HepG2 (cell line): ENCODE results near the gene OTOP1. TPM values are rescaled to one million over a fixed set of nuclear protein-coding genes. Genes with fewer than 3 reads are reported as not detected.

ENCODE experiments used
- ATAC-seq: fragments of 200-7000 bp; cut with Tn5 transposase; 3 replicates; pipeline ENCODE4 v1.9.1; 2020; ENCODE audit warnings: mild to moderate bottlenecking, moderate library complexity
- BruUV-seq: library from RNA; stranded (reverse); fragments of 400-500 nt; replicated peaks from 2 replicates; lab custom pipeline; 2021; lab: Mats Ljungman, UMichigan
- CTCF ChIA-PET: fragments of 300-600 bp; formaldehyde crosslinking; extraction: SDS; loops from one replicate; lab custom pipeline; 2021; ENCODE audit warnings: low total read pairs, inconsistent platforms, low intra/inter-chr PET ratio; lab: Yijun Ruan, JAX
- POLR2A ChIA-PET: fragments of 350-600 bp; sonication (Branson Sonifier 250); formaldehyde crosslinking; loops from one replicate; lab custom pipeline; 2020; ENCODE audit warnings: antibody characterized with exemption, inconsistent platforms; lab: Yijun Ruan, JAX
- DNase-seq: peaks from one replicate; pipeline ENCODE4 v3.0.0-alpha.2; 2015; ENCODE audit warnings: low spot score
- FAIRE-seq: peaks from 3 replicates; lab custom pipeline; 2011; peaks lifted over from hg19 to GRCh38; lab: Jason Lieb, UNC
- H2AFZ ChIP-seq: one replicate; pipeline ENCODE4 v1.6.1; 2011; ENCODE audit warnings: low read length, inconsistent platforms
- H3K27ac ChIP-seq: fragments of 300-600 bp; 3 replicates; pipeline ENCODE4 v1.8.0; 2011; ENCODE audit warnings: mixed run types, mild to moderate bottlenecking, mixed read lengths, low read length, inconsistent platforms; ENCODE audit not compliant: insufficient read depth; ENCODE audit errors: extremely low read length
- H3K27me3 ChIP-seq, 2 experiments: fragments of 200-600 bp in 1 of 2; 2 replicates in 1 of 2; 3 replicates in 1 of 2; pipeline versions ENCODE4 v1.6.0 to v1.8.0; 2011; ENCODE audit warnings: low read length in 2 of 2, mild to moderate bottlenecking in 2 of 2, moderate library complexity in 2 of 2, inconsistent platforms in 1 of 2; ENCODE audit not compliant: insufficient read depth in 2 of 2, control insufficient read depth in 1 of 2
- H3K36me3 ChIP-seq, 2 experiments: fragments of 200-600 bp in 1 of 2; replicated peaks in 1 of 2; 2 replicates in 1 of 2; 3 replicates in 1 of 2; pipeline versions ENCODE4 v1.5.1 to v1.8.0; 2011; ENCODE audit warnings: low read length in 2 of 2, inconsistent platforms in 1 of 2; ENCODE audit not compliant: insufficient read depth in 2 of 2, control insufficient read depth in 1 of 2
- H3K4me1 ChIP-seq: 2 replicates; pipeline ENCODE4 v1.5.1; 2012; ENCODE audit warnings: low read length, inconsistent platforms; ENCODE audit not compliant: insufficient read depth
- H3K4me2 ChIP-seq: 2 replicates; pipeline ENCODE4 v1.6.0; 2011; ENCODE audit warnings: low read depth, low read length, inconsistent platforms
- H3K4me3 ChIP-seq, 3 experiments: fragments of 200-600 bp in 1 of 3; sonication (generic), shearing (Covaris generic) in 1 of 3; replicated peaks in 1 of 3; 2 replicates each; pipeline ENCODE4 v1.5.1; 2011 to 2016; ENCODE audit warnings: low read length in 3 of 3, inconsistent platforms in 2 of 3, low read depth in 2 of 3, mild to moderate bottlenecking in 2 of 3, control low read depth in 1 of 3, mixed read lengths in 1 of 3; ENCODE audit not compliant: insufficient read depth in 1 of 3
- H3K79me2 ChIP-seq: one replicate; pipeline ENCODE4 v1.6.1; 2011; ENCODE audit warnings: low read length, inconsistent platforms; ENCODE audit not compliant: insufficient read depth
- H3K9ac ChIP-seq: 2 replicates; pipeline ENCODE4 v1.6.0; 2011; ENCODE audit warnings: mild to moderate bottlenecking, low read depth, low read length, inconsistent platforms; ENCODE audit not compliant: insufficient read depth
- H3K9me3 ChIP-seq: 2 replicates; pipeline ENCODE4 v1.5.1; 2012; ENCODE audit warnings: mild to moderate bottlenecking, low read length
- H4K20me1 ChIP-seq: 2 replicates; pipeline ENCODE4 v1.6.0; 2011; ENCODE audit warnings: inconsistent platforms, mild to moderate bottlenecking, low read length, moderate library complexity; ENCODE audit not compliant: insufficient read depth
- AKAP8 ChIP-seq: sonication (generic); formaldehyde crosslinking; IDR thresholded peaks from 2 replicates; pipeline ENCODE4 v1.5.1; 2020; ENCODE audit warnings: mild to moderate bottlenecking, missing genetic modification reagents
- KMT2B ChIP-seq: IDR thresholded peaks from 2 replicates; pipeline ENCODE4 v1.6.1; 2016; ENCODE audit warnings: missing genetic modification reagents, missing compliant biosample characterization
- MED8 ChIP-seq: sonication (generic); formaldehyde crosslinking; IDR thresholded peaks from 2 replicates; pipeline ENCODE4 v1.8.1; 2023; ENCODE audit warnings: mild to moderate bottlenecking, missing genetic modification reagents; ENCODE audit not compliant: insufficient replicate concordance
- ZC3H4 ChIP-seq: sonication (generic); formaldehyde crosslinking; IDR thresholded peaks from 2 replicates; pipeline ENCODE4 v1.4.0; 2020; ENCODE audit warnings: missing genetic modification reagents, borderline replicate concordance
- ZFP82 ChIP-seq: sonication (generic); formaldehyde crosslinking; IDR thresholded peaks from 2 replicates; pipeline ENCODE4 v1.5.1; 2020; ENCODE audit warnings: mild to moderate bottlenecking, missing genetic modification reagents, borderline replicate concordance
- ZSCAN22 ChIP-seq: sonication (generic); formaldehyde crosslinking; IDR thresholded peaks from 2 replicates; pipeline ENCODE4 v1.4.0; 2020; ENCODE audit warnings: mild to moderate bottlenecking, missing genetic modification reagents
- WGBS: methylation state at CpG from one replicate; pipeline ENCODE4 v1.1.6; 2017; ENCODE audit warnings: low lambda C conversion rate; 5-methylcytosine and 5-hydroxymethylcytosine counted together
- in situ Hi-C: cut with HindIII; loops from 2 replicates; pipeline ENCODE4 v1.10.0; 2017; ENCODE audit warnings: low pct_unique_long_range_greater_than_20kb; ENCODE audit not compliant: extremely low pct_ligation_motif_present
- intact Hi-C: fragments of 100-400 bp; cut with micrococcal nuclease; formaldehyde crosslinking; loops from one replicate; pipeline ENCODE4 v1.10.0; 2022; ENCODE audit not compliant: unreplicated experiment
- polyA plus RNA-seq, 8 experiments: library from polyadenylated mRNA; depleted of rRNA in 3 of 8; stranded (reverse) in 7 of 8; unstranded in 1 of 8; fragments of >200 nt; fragmentation: Illumina TruSeq in 4 of 8; extraction: Trizol in 4 of 8; gene quantifications; 2 replicates each; pipeline versions ENCODE4 v1.2.1 to v1.2.3, GENCODE V29; 2011 to 2016; ENCODE audit warnings: low read depth in 4 of 8, missing spikeins in 1 of 8, mixed read lengths in 1 of 8; ENCODE audit not compliant: insufficient read depth in 1 of 8
- total RNA-seq, 5 experiments: library from RNA; depleted of rRNA; stranded (reverse); fragments of >200 nt; fragmentation: Illumina TruSeq; extraction: Trizol; gene quantifications; 2 replicates each; pipeline ENCODE4 v1.2.3, GENCODE V29; 2016; ENCODE audit warnings: low read depth in 1 of 5
- TF ChIP-seq, protein P1 (sequence below): sonication (generic); formaldehyde crosslinking; IDR thresholded peaks from 2 replicates; pipeline ENCODE4 v1.4.0; 2020; ENCODE audit warnings: mild to moderate bottlenecking, missing genetic modification reagents, borderline replicate concordance
- TF ChIP-seq, protein P2 (sequence below): sonication (generic); formaldehyde crosslinking; IDR thresholded peaks from 2 replicates; pipeline ENCODE4 v1.4.0; 2020; ENCODE audit warnings: missing genetic modification reagents

OTOP1 gene
- total and polyA plus RNA-seq, 2 of the 13 experiments (the other 11 are each of a cell fraction or from before 2014, with no cell fraction given) = not detected

DNA sequence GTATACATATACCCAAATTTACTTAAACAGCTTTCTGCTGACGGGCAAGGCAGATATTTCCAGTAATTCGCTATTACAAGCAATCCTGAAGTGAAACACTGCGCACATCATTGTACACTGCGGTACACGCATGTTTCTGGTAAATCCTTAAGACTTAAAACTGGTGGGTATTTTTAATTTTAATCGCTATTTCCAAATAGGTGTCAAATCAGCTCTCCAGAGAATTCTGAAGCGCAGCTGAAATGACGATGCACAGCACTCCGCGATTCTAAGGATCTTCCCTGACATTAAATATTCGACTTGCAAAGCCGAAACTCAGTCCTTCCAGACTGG, 20.9 kb upstream of the OTOP1 start:
- no peaks in the 10 kb centered on the region for H3K9me3 ChIP-seq
- no peak for DNase-seq
- H3K27me3 ChIP-seq = no peaks in the 10 kb centered on the region; a peak in 1 of 5 replicates
- peak overlapping the region; percentile 92 for H3K27ac ChIP-seq
- POLR2A ChIA-PET = interaction anchor here (0.9 to 3.7 kb wide), 11 partner anchors 9 to 90 kb away, joined by 3 to 63 read pairs (median 4); no protein-coding TSS in a partner anchor
- peak overlapping the region; percentile 98 for H3K4me2 ChIP-seq
- peaks cover 11% of the 10 kb centered on the region for H3K79me2 ChIP-seq
- peaks cover 9 to 22% of the 10 kb centered on the region in 2 experiments for H3K36me3 ChIP-seq
- peak overlapping the region; percentile 78 to 93 (median 86) for H3K4me3 ChIP-seq
- BruUV-seq = TSS peak; percentile 82
- in situ Hi-C loops = no loop called here
- peak overlapping the region; percentile 87 for H3K9ac ChIP-seq
- WGBS = 1% methylated on average over 12 of the region's 12 CpGs
- TF ChIP-seq MED8 (CRISPR knock-in tag) (no peak), ZC3H4 (CRISPR knock-in tag) (no peak), ZFP82 (0 out of 2 replicates have a peak, but pooled peaks have one; percentile 13), AKAP8 (CRISPR knock-in tag) (0 out of 2 replicates have a peak, but pooled peaks have one; percentile 14)
- TF ChIP-seq, all 625 proteins: peak for 2
- CTCF ChIA-PET = interaction anchor here (1.7 kb wide), 1 partner anchor 88 kb away, joined by 6 read pairs; no protein-coding TSS in a partner anchor
- no peak for ATAC-seq
- no peak for FAIRE-seq
- Histone ChIP-seq H4K20me1 (no peaks in the 10 kb centered on the region), H2AFZ (no peak overlapping the region), H3K4me1 (peaks cover 27% of the 10 kb centered on the region)
- intact Hi-C loops = loop anchor here (2.0 kb wide), 1 partner anchor 43 kb away; the partner anchor contains the start of genes LYAR and ZBTB49

DNA sequence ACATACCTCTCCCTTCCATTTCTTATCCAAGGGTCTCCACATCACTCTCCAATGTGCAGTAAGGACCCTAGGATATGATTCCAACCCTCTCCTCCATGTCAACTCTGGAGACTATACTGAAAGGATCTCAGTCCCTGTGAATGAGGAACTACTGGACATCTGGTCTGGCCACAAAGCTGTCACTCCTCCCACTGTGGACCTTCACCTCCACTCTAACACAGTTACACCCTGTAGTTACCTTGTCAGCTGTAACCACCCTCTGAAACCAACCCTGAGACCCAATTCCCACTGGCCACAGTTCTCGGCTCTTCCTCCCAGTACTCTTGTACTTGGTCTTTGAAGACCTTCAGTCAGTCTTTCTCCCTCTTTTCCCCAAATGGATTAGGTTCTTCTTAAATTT, 18.4 kb upstream of the OTOP1 start:
- BruUV-seq = no TSS peak
- FAIRE-seq (no peak), ATAC-seq (no peak), DNase-seq (no peak)
- Histone ChIP-seq H3K79me2 (peaks cover 11% of the 10 kb centered on the region), H3K9me3 (no peaks in the 10 kb centered on the region), H3K4me1 (peaks cover 25% of the 10 kb centered on the region), H3K4me3 (no peak overlapping the region), H3K36me3 (peaks cover 9 to 38% of the 10 kb centered on the region in 2 experiments), H3K4me2 (no peak overlapping the region), H3K9ac (no peak overlapping the region), H3K27me3 (no peaks in the 10 kb centered on the region; a peak in 1 of 5 replicates), H3K27ac (no peak overlapping the region), H4K20me1 (no peaks in the 10 kb centered on the region), H2AFZ (no peak overlapping the region)
- WGBS = 96% methylated on average over 1 of the region's 1 CpG
- intact Hi-C loops = no loop called here
- in situ Hi-C loops = no loop called here
- POLR2A ChIA-PET = no interaction called here
- CTCF ChIA-PET = no interaction called here
- no peak for TF ChIP-seq KMT2B (CRISPR knock-in tag)
- TF ChIP-seq ZSCAN22 (CRISPR knock-in tag) = no peak
- TF ChIP-seq, protein P1, sequence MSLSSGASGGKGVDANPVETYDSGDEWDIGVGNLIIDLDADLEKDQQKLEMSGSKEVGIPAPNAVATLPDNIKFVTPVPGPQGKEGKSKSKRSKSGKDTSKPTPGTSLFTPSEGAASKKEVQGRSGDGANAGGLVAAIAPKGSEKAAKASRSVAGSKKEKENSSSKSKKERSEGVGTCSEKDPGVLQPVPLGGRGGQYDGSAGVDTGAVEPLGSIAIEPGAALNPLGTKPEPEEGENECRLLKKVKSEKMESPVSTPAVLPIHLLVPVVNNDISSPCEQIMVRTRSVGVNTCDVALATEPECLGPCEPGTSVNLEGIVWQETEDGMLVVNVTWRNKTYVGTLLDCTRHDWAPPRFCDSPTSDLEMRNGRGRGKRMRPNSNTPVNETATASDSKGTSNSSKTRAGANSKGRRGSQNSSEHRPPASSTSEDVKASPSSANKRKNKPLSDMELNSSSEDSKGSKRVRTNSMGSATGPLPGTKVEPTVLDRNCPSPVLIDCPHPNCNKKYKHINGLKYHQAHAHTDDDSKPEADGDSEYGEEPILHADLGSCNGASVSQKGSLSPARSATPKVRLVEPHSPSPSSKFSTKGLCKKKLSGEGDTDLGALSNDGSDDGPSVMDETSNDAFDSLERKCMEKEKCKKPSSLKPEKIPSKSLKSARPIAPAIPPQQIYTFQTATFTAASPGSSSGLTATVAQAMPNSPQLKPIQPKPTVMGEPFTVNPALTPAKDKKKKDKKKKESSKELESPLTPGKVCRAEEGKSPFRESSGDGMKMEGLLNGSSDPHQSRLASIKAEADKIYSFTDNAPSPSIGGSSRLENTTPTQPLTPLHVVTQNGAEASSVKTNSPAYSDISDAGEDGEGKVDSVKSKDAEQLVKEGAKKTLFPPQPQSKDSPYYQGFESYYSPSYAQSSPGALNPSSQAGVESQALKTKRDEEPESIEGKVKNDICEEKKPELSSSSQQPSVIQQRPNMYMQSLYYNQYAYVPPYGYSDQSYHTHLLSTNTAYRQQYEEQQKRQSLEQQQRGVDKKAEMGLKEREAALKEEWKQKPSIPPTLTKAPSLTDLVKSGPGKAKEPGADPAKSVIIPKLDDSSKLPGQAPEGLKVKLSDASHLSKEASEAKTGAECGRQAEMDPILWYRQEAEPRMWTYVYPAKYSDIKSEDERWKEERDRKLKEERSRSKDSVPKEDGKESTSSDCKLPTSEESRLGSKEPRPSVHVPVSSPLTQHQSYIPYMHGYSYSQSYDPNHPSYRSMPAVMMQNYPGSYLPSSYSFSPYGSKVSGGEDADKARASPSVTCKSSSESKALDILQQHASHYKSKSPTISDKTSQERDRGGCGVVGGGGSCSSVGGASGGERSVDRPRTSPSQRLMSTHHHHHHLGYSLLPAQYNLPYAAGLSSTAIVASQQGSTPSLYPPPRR = no peak
- TF ChIP-seq, protein P2, sequence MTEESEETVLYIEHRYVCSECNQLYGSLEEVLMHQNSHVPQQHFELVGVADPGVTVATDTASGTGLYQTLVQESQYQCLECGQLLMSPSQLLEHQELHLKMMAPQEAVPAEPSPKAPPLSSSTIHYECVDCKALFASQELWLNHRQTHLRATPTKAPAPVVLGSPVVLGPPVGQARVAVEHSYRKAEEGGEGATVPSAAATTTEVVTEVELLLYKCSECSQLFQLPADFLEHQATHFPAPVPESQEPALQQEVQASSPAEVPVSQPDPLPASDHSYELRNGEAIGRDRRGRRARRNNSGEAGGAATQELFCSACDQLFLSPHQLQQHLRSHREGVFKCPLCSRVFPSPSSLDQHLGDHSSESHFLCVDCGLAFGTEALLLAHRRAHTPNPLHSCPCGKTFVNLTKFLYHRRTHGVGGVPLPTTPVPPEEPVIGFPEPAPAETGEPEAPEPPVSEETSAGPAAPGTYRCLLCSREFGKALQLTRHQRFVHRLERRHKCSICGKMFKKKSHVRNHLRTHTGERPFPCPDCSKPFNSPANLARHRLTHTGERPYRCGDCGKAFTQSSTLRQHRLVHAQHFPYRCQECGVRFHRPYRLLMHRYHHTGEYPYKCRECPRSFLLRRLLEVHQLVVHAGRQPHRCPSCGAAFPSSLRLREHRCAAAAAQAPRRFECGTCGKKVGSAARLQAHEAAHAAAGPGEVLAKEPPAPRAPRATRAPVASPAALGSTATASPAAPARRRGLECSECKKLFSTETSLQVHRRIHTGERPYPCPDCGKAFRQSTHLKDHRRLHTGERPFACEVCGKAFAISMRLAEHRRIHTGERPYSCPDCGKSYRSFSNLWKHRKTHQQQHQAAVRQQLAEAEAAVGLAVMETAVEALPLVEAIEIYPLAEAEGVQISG = no peak
